Activated T-cell treated with anti-CD3 and anti-CD28 coated beads, Interleukin-2, amount 50 U/mL, for 4 hours (primary cell): Measurements from ENCODE around the gene SMIM36. TPM values are rescaled to one million over a fixed set of nuclear protein-coding genes. Genes with fewer than 3 reads are reported as not detected.
"Not testable (repeated sequence)": the region's sequence is repeated elsewhere in the genome, so short reads cannot be mapped to it uniquely, and the experiment has no call there.

ENCODE experiments used
- ATAC-seq, 2 donors: fragments of 200-7000 bp; cut with Tn5 transposase; one replicate each; pipeline ENCODE4 v1.10.0; 2021
- DNase-seq: peaks from one replicate; pipeline ENCODE4 v3.0.0-alpha.2; 2020
- H3K27me3 Mint-ChIP-seq: one replicate; pipeline ENCODE4 v1.8.0; 2021; ENCODE audit warnings: low read depth, mixed read lengths
- H3K36me3 Mint-ChIP-seq: one replicate; pipeline ENCODE4 v1.8.0; 2022; ENCODE audit warnings: mixed read lengths; ENCODE audit not compliant: insufficient read depth
- H3K4me1 Mint-ChIP-seq: one replicate; pipeline ENCODE4 v1.8.0; 2021; ENCODE audit warnings: low read depth, mixed read lengths
- H3K4me3 Mint-ChIP-seq: one replicate; pipeline ENCODE4 v1.8.0; 2021; ENCODE audit warnings: mild to moderate bottlenecking, moderate library complexity, mixed read lengths
- H3K9me3 Mint-ChIP-seq: one replicate; pipeline ENCODE4 v1.8.0; 2021; ENCODE audit warnings: mixed read lengths
- total RNA-seq, 3 donors: library from RNA; stranded (reverse); gene quantifications; one replicate each; pipeline ENCODE4 v1.2.1, GENCODE V29; 2021

The SMIM36 gene
- total RNA-seq, 3 donors from 2014 or later, result not detected

DNA sequence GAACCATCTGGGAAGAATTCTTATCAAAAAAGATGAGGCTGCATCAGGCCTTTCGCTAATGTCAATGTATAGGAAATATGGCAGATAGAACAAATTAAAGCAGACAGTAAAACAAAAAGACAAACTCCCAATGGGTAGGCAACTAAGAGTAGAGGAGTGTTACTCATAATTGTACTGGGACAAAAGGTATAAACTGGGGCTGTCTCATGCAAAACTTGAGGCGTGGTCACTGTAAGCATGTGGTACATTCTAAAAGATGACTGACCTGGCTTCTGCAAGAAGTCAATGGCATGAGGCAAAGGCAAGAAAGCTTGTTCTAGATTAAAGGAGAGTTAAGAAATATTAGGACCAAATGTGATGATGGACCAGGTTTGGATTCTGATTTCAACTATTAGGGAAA is 26.7 kb downstream of the SMIM36 start:
- Mint-ChIP-seq H3K9me3 (no peaks in the 10 kb centered on the region), H3K4me1 (no peaks in the 10 kb centered on the region), H3K36me3 (no peaks in the 10 kb centered on the region), H3K4me3 (no peak overlapping the region), H3K27me3 (peaks cover 5% of the 10 kb centered on the region)
- ATAC-seq (no peak), DNase-seq (no peak)

DNA sequence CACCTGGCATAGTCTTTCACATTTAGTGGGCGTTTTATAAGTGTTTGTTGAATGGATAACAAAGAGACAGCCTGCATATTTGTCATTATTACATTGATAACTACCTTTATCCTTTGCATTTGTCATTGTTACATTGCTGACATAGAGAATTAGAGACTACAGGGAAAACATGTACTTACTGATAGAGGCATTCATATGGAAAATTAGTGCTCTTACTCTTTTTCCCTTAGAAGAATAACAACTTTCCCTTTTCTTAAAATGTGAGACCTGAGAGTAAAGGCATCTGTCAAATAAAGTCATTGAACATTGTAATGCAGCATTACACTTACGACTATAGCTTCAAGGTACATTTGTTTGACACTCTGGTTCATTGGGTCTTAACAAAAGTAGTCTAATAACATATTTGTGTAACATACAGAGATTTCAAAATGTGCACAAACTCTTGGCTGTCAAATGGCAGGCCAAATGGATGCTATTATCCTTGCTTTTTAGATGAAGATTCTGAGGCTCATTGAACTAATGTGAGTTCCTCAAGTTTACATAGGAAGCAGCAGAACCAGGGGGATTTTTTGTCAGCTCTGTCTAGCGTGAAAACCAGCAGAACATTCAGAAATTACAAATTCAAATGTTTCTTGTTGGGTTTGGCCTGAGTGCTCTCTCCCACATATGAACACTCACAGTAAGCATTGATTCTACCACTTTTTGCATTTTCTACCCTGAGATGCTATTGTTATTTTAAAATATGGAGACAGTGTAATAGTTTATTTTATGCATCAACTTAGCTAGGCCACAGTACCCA is 28.5 kb downstream of the SMIM36 start:
- Mint-ChIP-seq H3K9me3 (no peaks in the 10 kb centered on the region), H3K27me3 (peaks cover 5% of the 10 kb centered on the region), H3K4me3 (no peak overlapping the region), H3K36me3 (no peaks in the 10 kb centered on the region), H3K4me1 (no peaks in the 10 kb centered on the region)
- DNase-seq, result no peak
- ATAC-seq, result no peak

DNA sequence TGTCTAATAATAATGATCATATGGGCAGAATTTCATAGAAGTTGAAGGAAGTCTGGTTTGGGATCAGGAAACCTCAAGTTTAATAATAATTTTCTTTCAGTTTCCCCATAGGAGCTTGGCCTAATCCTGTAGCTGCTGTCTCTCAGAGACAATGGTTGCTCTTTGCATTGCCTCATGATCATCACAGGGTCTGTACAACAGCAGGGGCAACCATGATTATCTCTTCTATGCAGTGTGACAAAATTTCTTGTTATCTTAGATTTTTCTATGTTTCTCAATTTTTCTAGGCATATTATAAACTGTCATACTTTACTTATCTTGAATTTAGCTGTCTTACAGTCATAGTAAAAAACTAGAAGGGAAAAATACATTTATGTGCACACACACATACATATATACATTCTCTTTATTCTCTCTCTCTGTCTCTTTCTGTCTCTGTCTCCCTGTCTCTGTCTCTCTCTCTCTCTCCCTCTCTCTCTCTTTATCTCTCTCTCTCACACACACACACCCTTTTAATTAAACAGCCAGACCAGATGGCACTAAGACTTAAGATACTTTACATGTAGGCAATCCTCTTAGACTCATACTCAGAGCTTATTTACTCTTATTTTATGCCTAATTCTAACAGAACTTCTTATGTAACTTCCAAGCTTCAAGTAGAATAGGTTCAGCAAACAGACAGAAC is 30.5 kb downstream of the SMIM36 start:
- no peak for ATAC-seq
- H3K4me1 Mint-ChIP-seq, result no peaks in the 10 kb centered on the region
- DNase-seq, result no peak
- no peaks in the 10 kb centered on the region for H3K36me3 Mint-ChIP-seq
- H3K27me3 Mint-ChIP-seq, result peaks cover 5% of the 10 kb centered on the region
- no peaks in the 10 kb centered on the region for H3K9me3 Mint-ChIP-seq
- no peak overlapping the region for H3K4me3 Mint-ChIP-seq

DNA sequence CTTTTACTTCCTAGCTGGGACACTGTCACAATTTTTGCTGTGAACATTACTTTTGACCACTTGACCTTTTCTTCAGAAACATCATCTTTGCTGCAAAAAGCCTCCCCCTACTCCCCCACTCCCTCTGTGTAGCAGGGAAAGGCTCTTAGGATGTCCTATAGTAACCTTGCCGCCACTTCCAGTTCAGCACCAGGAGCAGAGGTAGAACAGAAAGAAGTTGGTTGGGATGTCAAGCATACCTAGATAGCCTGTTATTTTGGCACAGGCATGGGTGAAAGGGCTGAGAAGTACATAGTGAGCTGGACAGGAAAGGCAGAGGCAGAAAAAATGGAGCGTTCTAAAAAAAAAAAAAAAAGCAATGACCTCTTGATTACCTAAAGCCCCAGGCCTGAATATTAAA is 31.3 kb downstream of the SMIM36 start:
- DNase-seq, result no peak
- Mint-ChIP-seq H3K27me3 (peaks cover 5% of the 10 kb centered on the region), H3K4me1 (no peaks in the 10 kb centered on the region), H3K4me3 (no peak overlapping the region), H3K36me3 (no peaks in the 10 kb centered on the region), H3K9me3 (no peaks in the 10 kb centered on the region)
- no peak for ATAC-seq

DNA sequence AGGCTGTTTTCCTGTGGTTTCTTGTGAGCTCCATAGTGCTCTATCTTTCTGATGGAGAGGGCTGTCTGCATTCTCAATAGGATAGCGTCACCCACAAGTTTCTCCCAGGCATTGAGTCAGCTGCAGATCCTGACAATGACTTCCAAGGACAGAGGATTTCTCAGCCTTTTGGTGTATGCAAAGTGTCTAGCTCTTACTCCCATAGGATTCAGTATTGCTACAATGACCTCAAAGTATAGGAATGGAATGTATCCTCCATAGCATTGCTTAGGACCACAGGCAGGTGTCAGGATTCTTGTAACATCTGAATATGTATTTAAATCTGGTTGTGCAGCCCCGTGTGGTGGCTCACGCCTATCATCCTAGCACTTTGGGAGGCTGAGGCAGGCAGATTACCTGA is 32.3 kb downstream of the SMIM36 start:
- no peak for ATAC-seq
- H3K4me1 Mint-ChIP-seq, result no peaks in the 10 kb centered on the region
- no peaks in the 10 kb centered on the region for H3K36me3 Mint-ChIP-seq
- no peak for DNase-seq
- no peak overlapping the region for H3K4me3 Mint-ChIP-seq
- no peaks in the 10 kb centered on the region for H3K9me3 Mint-ChIP-seq
- H3K27me3 Mint-ChIP-seq, result peaks cover 5% of the 10 kb centered on the region

DNA sequence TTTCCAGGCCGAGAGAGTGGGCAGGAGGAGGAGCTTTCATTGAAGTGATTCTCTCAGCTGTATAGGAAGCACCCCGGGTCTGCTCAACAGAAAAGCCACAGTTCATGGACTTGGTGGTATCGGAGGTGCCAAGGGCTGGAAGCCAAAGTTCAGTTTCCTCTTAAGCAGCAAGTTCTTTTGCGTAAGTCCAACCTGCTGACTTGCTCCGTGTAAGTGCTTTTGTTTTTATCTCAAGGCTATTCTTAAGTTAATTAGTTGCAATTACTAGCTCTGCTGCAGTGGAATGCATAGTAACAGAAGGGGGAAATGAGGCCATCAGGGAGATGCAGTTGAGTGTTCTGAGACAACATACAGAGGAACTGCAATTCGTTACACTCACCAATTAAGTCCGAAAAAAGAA is 44.6 kb downstream of the SMIM36 start:
- ATAC-seq (no peak), DNase-seq (no peak)
- Mint-ChIP-seq H3K9me3 (no peaks in the 10 kb centered on the region), H3K36me3 (no peaks in the 10 kb centered on the region), H3K4me3 (no peak overlapping the region), H3K4me1 (peaks cover 4% of the 10 kb centered on the region), H3K27me3 (no peaks in the 10 kb centered on the region)

DNA sequence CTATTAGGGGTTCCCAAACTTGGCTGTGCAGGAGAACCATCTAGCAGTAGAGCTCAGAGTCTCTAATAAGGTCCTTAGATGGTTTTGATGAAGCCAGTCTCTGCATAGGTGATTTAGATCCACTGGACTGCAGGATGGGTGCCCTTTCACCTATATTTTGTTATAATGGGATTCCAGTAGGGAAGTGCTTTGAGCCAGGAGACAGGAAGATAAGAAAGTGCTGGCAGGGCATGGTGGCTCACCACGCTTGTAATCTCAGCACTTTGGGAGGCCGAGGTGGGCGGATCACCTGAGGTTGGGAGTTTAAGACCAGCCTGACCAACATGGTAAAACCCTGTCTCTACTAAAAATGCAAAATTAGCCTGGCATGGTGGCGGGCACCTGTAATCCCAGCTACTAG is 45.5 kb downstream of the SMIM36 start:
- not testable (repeated sequence) for ATAC-seq, H3K4me3 Mint-ChIP-seq

DNA sequence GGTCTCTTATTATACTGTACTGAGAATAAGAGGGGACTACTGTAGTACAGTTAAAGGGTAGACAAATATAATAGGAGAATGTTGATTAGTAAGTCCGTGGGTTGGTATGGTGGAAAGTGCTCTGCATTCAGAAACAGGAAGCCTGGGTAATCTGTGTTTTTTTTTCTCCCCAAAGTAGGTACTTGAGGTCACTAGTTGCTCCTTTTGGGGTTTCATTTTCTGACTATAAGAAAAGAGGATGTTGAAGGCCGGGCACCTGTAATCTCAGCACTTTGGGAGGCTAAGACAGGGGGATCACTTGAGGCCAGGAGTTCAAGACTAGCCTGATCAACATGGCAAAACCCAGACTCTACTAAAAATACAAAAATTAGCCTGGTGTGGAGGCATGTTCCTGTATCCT is 47.7 kb downstream of the SMIM36 start:
- Mint-ChIP-seq H3K4me1 (peaks cover 5% of the 10 kb centered on the region), H3K4me3 (no peak overlapping the region), H3K27me3 (no peaks in the 10 kb centered on the region), H3K9me3 (no peaks in the 10 kb centered on the region), H3K36me3 (no peaks in the 10 kb centered on the region)
- DNase-seq (no peak), ATAC-seq (no peak)

More for the DNA sequence above, 45.5 kb downstream of the SMIM36 start:
- not testable (repeated sequence) for H3K27me3 Mint-ChIP-seq, DNase-seq, H3K36me3 Mint-ChIP-seq, H3K4me1 Mint-ChIP-seq, H3K9me3 Mint-ChIP-seq

DNA sequence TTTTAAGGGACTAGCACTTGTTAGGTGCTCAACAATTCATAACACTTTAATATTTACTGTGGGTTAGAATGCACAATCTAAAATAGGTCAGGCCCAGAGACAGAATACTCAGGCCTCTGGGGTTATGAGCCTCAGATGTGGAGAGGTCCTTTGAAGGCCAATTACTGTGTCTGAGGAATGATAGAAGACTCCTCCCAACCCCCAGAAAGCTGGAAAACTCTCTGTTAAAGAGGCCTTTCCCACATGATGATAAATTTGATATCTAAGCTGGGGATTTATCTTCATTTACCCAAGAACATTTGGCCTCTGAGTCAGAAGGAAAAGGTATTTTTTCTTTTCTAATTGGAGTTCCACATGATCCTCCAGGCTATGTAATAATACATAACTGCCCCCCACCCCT is 48.5 kb downstream of the SMIM36 start:
- ATAC-seq (no peak), DNase-seq (no peak)
- no peaks in the 10 kb centered on the region for H3K36me3 Mint-ChIP-seq
- H3K4me1 Mint-ChIP-seq, result peaks cover 10% of the 10 kb centered on the region
- H3K4me3 Mint-ChIP-seq, result no peak overlapping the region
- H3K27me3 Mint-ChIP-seq, result no peaks in the 10 kb centered on the region
- H3K9me3 Mint-ChIP-seq, result no peaks in the 10 kb centered on the region

DNA sequence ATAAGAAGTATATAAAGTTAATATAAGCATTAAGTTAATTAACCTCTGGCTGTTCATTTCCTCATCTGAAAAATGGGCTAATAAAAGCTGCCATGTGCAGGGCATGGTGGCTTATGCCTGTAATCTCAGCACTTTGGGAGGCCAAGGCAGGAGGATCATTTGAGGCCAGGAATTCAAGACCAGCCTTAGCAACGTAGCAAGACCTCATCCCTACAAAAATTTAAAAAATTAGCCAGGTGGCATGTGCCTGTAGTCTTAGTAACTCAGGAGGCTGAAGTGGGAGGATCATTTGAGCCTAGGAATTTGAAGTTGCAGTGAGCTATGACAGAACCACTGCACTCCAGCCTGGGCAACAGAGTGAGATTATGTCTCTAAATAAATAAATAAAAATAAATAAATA is 49.0 kb downstream of the SMIM36 start:
- Mint-ChIP-seq H3K36me3 (no peaks in the 10 kb centered on the region), H3K4me3 (no peak overlapping the region), H3K9me3 (no peaks in the 10 kb centered on the region), H3K4me1 (peaks cover 10% of the 10 kb centered on the region), H3K27me3 (no peaks in the 10 kb centered on the region)
- DNase-seq, result no peak
- no peak for ATAC-seq

DNA sequence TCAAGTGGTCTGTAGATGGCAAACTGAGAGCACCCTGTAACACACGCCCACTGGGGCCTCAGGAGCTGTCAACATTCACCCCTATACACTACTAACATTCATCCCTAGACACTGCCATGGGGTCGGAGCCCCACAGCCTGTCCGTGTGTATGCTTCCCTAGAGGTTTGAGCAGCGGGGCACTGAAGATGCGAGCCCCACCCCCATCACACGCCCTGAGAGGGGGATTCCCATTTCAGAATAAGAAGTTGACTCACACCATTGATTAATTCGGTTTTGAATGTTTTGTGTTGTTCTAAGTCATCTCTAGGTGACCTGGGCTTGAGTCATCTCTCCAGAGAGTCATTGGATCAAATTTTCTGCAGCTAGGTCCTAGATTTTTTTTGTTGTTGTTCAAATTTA is 52.3 kb downstream of the SMIM36 start:
- no peaks in the 10 kb centered on the region for H3K36me3 Mint-ChIP-seq
- H3K9me3 Mint-ChIP-seq, result no peaks in the 10 kb centered on the region
- DNase-seq (peak; percentile 8), ATAC-seq (peak; percentile 97 to 98)
- peaks cover 10% of the 10 kb centered on the region for H3K4me1 Mint-ChIP-seq
- no peak overlapping the region for H3K4me3 Mint-ChIP-seq
- peaks cover 8% of the 10 kb centered on the region for H3K27me3 Mint-ChIP-seq

DNA sequence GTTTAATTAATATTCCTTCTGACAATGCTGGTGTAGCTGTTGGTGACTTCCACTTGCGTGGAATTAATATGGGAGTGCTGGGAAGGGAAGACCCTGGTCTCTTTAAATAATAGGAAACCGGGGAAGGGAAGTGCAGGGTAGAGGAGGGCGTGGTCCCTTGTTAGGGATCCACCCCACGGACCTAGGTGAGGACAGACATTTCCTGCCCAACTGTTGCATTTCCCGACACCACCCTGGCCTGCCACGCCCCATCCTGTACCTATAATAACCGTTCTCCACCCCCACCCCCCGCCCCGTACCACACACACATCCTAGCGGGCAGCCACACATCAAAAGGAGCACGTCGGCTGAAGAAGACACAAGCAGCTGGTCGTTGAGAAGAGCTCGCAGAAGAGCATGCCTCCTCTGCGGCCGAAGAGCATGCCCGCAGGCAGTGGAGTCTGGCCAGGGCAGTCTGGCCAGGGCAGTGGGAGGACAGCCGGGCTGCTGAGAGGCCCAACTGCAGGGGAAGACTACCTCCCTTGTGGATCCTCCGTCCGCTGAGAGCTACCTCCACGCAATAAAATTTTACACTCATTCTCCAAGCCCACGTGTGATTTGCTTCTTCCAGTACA is 52.9 kb downstream of the SMIM36 start:
- no peak overlapping the region for H3K4me3 Mint-ChIP-seq
- no peak for ATAC-seq
- no peaks in the 10 kb centered on the region for H3K36me3 Mint-ChIP-seq
- DNase-seq, result no peak
- no peaks in the 10 kb centered on the region for H3K9me3 Mint-ChIP-seq
- peaks cover 7% of the 10 kb centered on the region for H3K4me1 Mint-ChIP-seq
- H3K27me3 Mint-ChIP-seq, result peaks cover 11% of the 10 kb centered on the region

DNA sequence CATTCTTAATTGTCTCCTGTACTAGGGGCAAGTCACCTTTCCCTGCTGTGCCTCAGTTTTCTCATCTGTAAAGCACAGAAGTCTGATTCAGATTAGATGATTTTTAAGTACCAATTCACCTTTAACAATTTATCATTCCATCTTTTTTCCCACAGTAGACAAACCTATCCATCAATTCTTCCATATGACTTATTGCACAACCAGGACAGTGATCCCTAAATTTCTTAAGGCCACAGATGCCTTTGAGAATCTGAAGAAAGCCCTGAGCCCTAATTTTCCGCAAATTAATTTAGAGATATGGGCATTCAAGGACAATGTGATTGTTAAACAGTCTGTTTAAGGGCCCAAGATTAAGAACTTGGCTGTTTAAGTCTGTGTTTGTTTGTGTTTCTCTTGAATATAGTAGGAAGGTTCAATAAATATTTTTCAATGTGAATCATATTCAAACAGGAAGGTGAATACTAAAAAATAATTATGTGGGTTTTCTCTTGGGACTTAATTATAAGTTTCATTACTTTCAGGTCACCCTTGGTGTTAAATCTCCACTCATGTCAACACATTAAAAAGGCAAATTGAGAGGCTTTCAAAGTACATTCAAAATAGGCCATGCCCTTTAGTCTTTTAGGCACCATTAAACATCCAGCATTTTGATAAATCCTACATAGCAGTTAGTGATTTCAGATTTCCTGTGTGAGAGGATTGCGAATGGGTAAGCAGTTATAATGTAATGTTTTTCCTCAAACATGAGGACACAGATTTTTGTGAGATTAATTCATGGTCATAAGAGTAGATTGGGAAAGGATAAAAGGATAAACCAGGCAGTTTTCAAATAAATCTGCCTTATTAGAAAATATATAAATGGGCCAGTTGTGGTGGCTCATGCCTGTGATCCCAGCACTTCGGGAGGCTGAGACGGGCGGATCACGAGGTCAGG is 54.7 kb downstream of the SMIM36 start:
- H3K4me3 Mint-ChIP-seq, result no peak overlapping the region
- no peak for DNase-seq
- H3K4me1 Mint-ChIP-seq, result peaks cover 7% of the 10 kb centered on the region
- H3K27me3 Mint-ChIP-seq, result peaks cover 11% of the 10 kb centered on the region
- no peaks in the 10 kb centered on the region for H3K9me3 Mint-ChIP-seq
- no peak for ATAC-seq
- no peaks in the 10 kb centered on the region for H3K36me3 Mint-ChIP-seq

DNA sequence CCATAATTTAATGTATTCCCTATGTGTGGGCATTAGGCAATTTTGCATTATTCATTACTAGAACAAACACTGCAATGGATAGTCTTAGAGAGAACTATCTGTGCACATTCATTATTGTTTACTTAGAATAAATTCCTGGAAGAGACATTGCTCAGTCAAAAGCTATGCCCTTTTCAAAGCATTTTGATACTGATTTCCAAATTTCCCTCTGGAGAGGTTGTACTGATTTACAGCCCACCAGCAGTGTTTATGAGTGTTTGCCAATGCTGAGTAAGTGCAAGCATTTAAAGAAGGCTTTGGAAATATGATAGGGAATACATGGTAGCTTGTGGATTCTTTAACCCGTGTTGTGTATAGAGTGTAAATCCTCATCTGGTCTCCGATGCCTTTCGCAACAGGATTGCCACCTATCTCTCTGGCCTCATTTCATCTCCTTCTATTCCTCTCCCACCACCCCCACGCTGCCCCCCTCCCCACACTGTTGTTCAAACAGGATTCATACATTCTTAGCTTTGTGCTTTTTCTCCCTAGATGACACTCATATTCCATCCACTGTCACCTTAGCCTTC is 56.3 kb downstream of the SMIM36 start:
- H3K4me3 Mint-ChIP-seq, result no peak overlapping the region
- H3K9me3 Mint-ChIP-seq, result no peaks in the 10 kb centered on the region
- ATAC-seq (no peak), DNase-seq (no peak)
- peaks cover 10% of the 10 kb centered on the region for H3K4me1 Mint-ChIP-seq
- H3K27me3 Mint-ChIP-seq, result peaks cover 11% of the 10 kb centered on the region
- no peaks in the 10 kb centered on the region for H3K36me3 Mint-ChIP-seq
